ENCODE results near the gene HLCS.

Gene HLCS

GRCh38 chr21:36732761-36733160, 233.7 kb downstream of the HLCS start:
- ChIA-PET POLR2A (no interaction called here), CTCF (no interaction called here)
- H3K27ac ChIP-seq (ENCODE audit: insufficient read depth in 1 of 2, low read depth in 1 of 2, low read length in 2 of 2, poor library complexity in 1 of 2, severe bottlenecking in 2 of 2): no peak overlapping the region
- no peaks in the 10 kb centered on the region for H3K9me3 ChIP-seq (ENCODE audit: control extremely low read depth in 1 of 5, control insufficient read depth in 4 of 5, insufficient read depth in 2 of 5, low read depth in 1 of 5, low read length in 4 of 5)
- DNase-seq: no peak
- peaks cover 0 to 48% (median 12%) of the 10 kb centered on the region in 5 experiments for H3K27me3 ChIP-seq (replicated peaks in 2 of 5; ENCODE audit: control insufficient read depth in 4 of 5, insufficient read depth in 5 of 5, low read length in 4 of 5)
- no peaks in the 10 kb centered on the region for H3K4me1 ChIP-seq (ENCODE audit: control extremely low read depth in 1 of 4, control insufficient read depth in 4 of 4, insufficient read depth in 4 of 4, low read length in 3 of 4)
- 97% methylated on average over 6 of the region's 7 CpGs for WGBS (ENCODE audit: insufficient coverage)
- no peaks in the 10 kb centered on the region for H3K36me3 ChIP-seq (ENCODE audit: control insufficient read depth in 4 of 4, insufficient read depth in 4 of 4, low read length in 3 of 4)
- no peak overlapping the region for H3K4me3 ChIP-seq (ENCODE audit: control insufficient read depth in 1 of 7, extremely low read depth in 1 of 7, insufficient read depth in 4 of 7, low read depth in 2 of 7, low read length in 6 of 7)

GRCh38 chr21:36732217-36732616, 234.3 kb downstream of the HLCS start:
- Histone ChIP-seq H3K9me3 (ENCODE audit: control extremely low read depth in 1 of 5, control insufficient read depth in 4 of 5, insufficient read depth in 2 of 5, low read depth in 1 of 5, low read length in 4 of 5) (no peaks in the 10 kb centered on the region), H3K4me3 (ENCODE audit: control insufficient read depth in 1 of 7, extremely low read depth in 1 of 7, insufficient read depth in 4 of 7, low read depth in 2 of 7, low read length in 6 of 7) (no peak overlapping the region), H3K27me3 (replicated peaks in 2 of 5; ENCODE audit: control insufficient read depth in 4 of 5, insufficient read depth in 5 of 5, low read length in 4 of 5) (peaks cover 0 to 48% (median 12%) of the 10 kb centered on the region in 5 experiments), H3K36me3 (ENCODE audit: control insufficient read depth in 4 of 4, insufficient read depth in 4 of 4, low read length in 3 of 4) (no peaks in the 10 kb centered on the region), H3K4me1 (ENCODE audit: control extremely low read depth in 1 of 4, control insufficient read depth in 4 of 4, insufficient read depth in 4 of 4, low read length in 3 of 4) (no peaks in the 10 kb centered on the region), H3K27ac (ENCODE audit: insufficient read depth in 1 of 2, low read depth in 1 of 2, low read length in 2 of 2, poor library complexity in 1 of 2, severe bottlenecking in 2 of 2) (no peak overlapping the region)
- 92% methylated on average over 14 of the region's 14 CpGs for WGBS (ENCODE audit: insufficient coverage)
- ChIA-PET CTCF (no interaction called here), POLR2A (no interaction called here)
- DNase-seq: no peak

GRCh38 chr21:36730291-36731281, 235.9 kb downstream of the HLCS start:
- ChIA-PET CTCF (interaction anchor here (1.8 kb wide), 1 partner anchor 16 kb away, joined by 5 read pairs; no protein-coding TSS in a partner anchor), POLR2A (no interaction called here)
- no peak for DNase-seq
- Histone ChIP-seq H3K27ac (ENCODE audit: insufficient read depth in 1 of 2, low read depth in 1 of 2, low read length in 2 of 2, poor library complexity in 1 of 2, severe bottlenecking in 2 of 2) (no peak overlapping the region), H3K36me3 (ENCODE audit: control insufficient read depth in 4 of 4, insufficient read depth in 4 of 4, low read length in 3 of 4) (no peaks in the 10 kb centered on the region), H3K27me3 (replicated peaks in 2 of 5; ENCODE audit: control insufficient read depth in 4 of 5, insufficient read depth in 5 of 5, low read length in 4 of 5) (peaks cover 0 to 52% (median 12%) of the 10 kb centered on the region in 5 experiments), H3K9me3 (ENCODE audit: control extremely low read depth in 1 of 5, control insufficient read depth in 4 of 5, insufficient read depth in 2 of 5, low read depth in 1 of 5, low read length in 4 of 5) (no peaks in the 10 kb centered on the region), H3K4me3 (ENCODE audit: control insufficient read depth in 1 of 7, extremely low read depth in 1 of 7, insufficient read depth in 4 of 7, low read depth in 2 of 7, low read length in 6 of 7) (no peak overlapping the region), H3K4me1 (ENCODE audit: control extremely low read depth in 1 of 4, control insufficient read depth in 4 of 4, insufficient read depth in 4 of 4, low read length in 3 of 4) (no peaks in the 10 kb centered on the region)
- 94% methylated on average over 25 of the region's 30 CpGs for WGBS (ENCODE audit: insufficient coverage)

- Histone ChIP-seq H3K4me3 (ENCODE audit: control insufficient read depth in 1 of 7, extremely low read depth in 1 of 7, insufficient read depth in 4 of 7, low read depth in 2 of 7, low read length in 6 of 7) (no peak overlapping the region), H3K27ac (ENCODE audit: insufficient read depth in 1 of 2, low read depth in 1 of 2, low read length in 2 of 2, poor library complexity in 1 of 2, severe bottlenecking in 2 of 2) (no peak overlapping the region), H3K4me1 (ENCODE audit: control extremely low read depth in 1 of 4, control insufficient read depth in 4 of 4, insufficient read depth in 4 of 4, low read length in 3 of 4) (no peaks in the 10 kb centered on the region), H3K9me3 (ENCODE audit: control extremely low read depth in 1 of 5, control insufficient read depth in 4 of 5, insufficient read depth in 2 of 5, low read depth in 1 of 5, low read length in 4 of 5) (no peaks in the 10 kb centered on the region), H3K36me3 (ENCODE audit: control insufficient read depth in 4 of 4, insufficient read depth in 4 of 4, low read length in 3 of 4) (no peaks in the 10 kb centered on the region), H3K27me3 (replicated peaks in 2 of 5; ENCODE audit: control insufficient read depth in 4 of 5, insufficient read depth in 5 of 5, low read length in 4 of 5) (peaks cover 0 to 49% (median 12%) of the 10 kb centered on the region in 5 experiments)
- POLR2A ChIA-PET: no interaction called here
- 74% methylated on average over 15 of the region's 18 CpGs for WGBS (ENCODE audit: insufficient coverage)
- DNase-seq: no peak
- CTCF ChIA-PET: no interaction called here
Observed at GRCh38 chr21:36729310-36729970, 237.0 kb downstream of the HLCS start.

GRCh38 chr21:36728371-36729111, 237.9 kb downstream of the HLCS start:
- no peak for DNase-seq
- Histone ChIP-seq H3K9me3 (ENCODE audit: control extremely low read depth in 1 of 5, control insufficient read depth in 4 of 5, insufficient read depth in 2 of 5, low read depth in 1 of 5, low read length in 4 of 5) (no peaks in the 10 kb centered on the region), H3K27me3 (replicated peaks in 2 of 5; ENCODE audit: control insufficient read depth in 4 of 5, insufficient read depth in 5 of 5, low read length in 4 of 5) (peaks cover 0 to 52% (median 12%) of the 10 kb centered on the region in 5 experiments), H3K27ac (ENCODE audit: insufficient read depth in 1 of 2, low read depth in 1 of 2, low read length in 2 of 2, poor library complexity in 1 of 2, severe bottlenecking in 2 of 2) (no peak overlapping the region), H3K4me3 (ENCODE audit: control insufficient read depth in 1 of 7, extremely low read depth in 1 of 7, insufficient read depth in 4 of 7, low read depth in 2 of 7, low read length in 6 of 7) (no peak overlapping the region), H3K36me3 (ENCODE audit: control insufficient read depth in 4 of 4, insufficient read depth in 4 of 4, low read length in 3 of 4) (no peaks in the 10 kb centered on the region), H3K4me1 (ENCODE audit: control extremely low read depth in 1 of 4, control insufficient read depth in 4 of 4, insufficient read depth in 4 of 4, low read length in 3 of 4) (no peaks in the 10 kb centered on the region)
- CTCF ChIA-PET: no interaction called here
- 100% methylated on average over 8 of the region's 14 CpGs for WGBS (ENCODE audit: insufficient coverage)
- POLR2A ChIA-PET: interaction anchor here (0.6 kb wide), 1 partner anchor 200 kb away, joined by 3 read pairs; no protein-coding TSS in a partner anchor

- Histone ChIP-seq H3K36me3 (ENCODE audit: control insufficient read depth in 4 of 4, insufficient read depth in 4 of 4, low read length in 3 of 4) (no peaks in the 10 kb centered on the region), H3K9me3 (ENCODE audit: control extremely low read depth in 1 of 5, control insufficient read depth in 4 of 5, insufficient read depth in 2 of 5, low read depth in 1 of 5, low read length in 4 of 5) (no peaks in the 10 kb centered on the region), H3K4me3 (ENCODE audit: control insufficient read depth in 1 of 7, extremely low read depth in 1 of 7, insufficient read depth in 4 of 7, low read depth in 2 of 7, low read length in 6 of 7) (no peak overlapping the region), H3K27ac (ENCODE audit: insufficient read depth in 1 of 2, low read depth in 1 of 2, low read length in 2 of 2, poor library complexity in 1 of 2, severe bottlenecking in 2 of 2) (no peak overlapping the region), H3K27me3 (replicated peaks in 2 of 5; ENCODE audit: control insufficient read depth in 4 of 5, insufficient read depth in 5 of 5, low read length in 4 of 5) (peaks cover 0 to 55% (median 12%) of the 10 kb centered on the region in 5 experiments), H3K4me1 (ENCODE audit: control extremely low read depth in 1 of 4, control insufficient read depth in 4 of 4, insufficient read depth in 4 of 4, low read length in 3 of 4) (no peaks in the 10 kb centered on the region)
- POLR2A ChIA-PET: interaction anchor here (0.6 kb wide), 1 partner anchor 201 kb away, joined by 3 read pairs; no protein-coding TSS in a partner anchor
- no peak for DNase-seq
- WGBS (ENCODE audit: insufficient coverage): 96% methylated on average over 6 of the region's 6 CpGs
- CTCF ChIA-PET: no interaction called here
Observed at GRCh38 chr21:36727866-36728265, 238.6 kb downstream of the HLCS start.
